Measurements from ENCODE around the gene PI4KB. TPM values are rescaled to one million over a fixed set of nuclear protein-coding genes. Genes with fewer than 3 reads are reported as not detected.
A peak's percentile ranks its signal among the peaks of the same experiment; 100 is the strongest.

Gene PI4KB
- total and polyA plus RNA-seq, 9 of the 15 experiments (the other 6 are each of a cell fraction or from before 2014, with no cell fraction given), result 3.1 to 65.4 (median 45.1) TPM

DNA sequence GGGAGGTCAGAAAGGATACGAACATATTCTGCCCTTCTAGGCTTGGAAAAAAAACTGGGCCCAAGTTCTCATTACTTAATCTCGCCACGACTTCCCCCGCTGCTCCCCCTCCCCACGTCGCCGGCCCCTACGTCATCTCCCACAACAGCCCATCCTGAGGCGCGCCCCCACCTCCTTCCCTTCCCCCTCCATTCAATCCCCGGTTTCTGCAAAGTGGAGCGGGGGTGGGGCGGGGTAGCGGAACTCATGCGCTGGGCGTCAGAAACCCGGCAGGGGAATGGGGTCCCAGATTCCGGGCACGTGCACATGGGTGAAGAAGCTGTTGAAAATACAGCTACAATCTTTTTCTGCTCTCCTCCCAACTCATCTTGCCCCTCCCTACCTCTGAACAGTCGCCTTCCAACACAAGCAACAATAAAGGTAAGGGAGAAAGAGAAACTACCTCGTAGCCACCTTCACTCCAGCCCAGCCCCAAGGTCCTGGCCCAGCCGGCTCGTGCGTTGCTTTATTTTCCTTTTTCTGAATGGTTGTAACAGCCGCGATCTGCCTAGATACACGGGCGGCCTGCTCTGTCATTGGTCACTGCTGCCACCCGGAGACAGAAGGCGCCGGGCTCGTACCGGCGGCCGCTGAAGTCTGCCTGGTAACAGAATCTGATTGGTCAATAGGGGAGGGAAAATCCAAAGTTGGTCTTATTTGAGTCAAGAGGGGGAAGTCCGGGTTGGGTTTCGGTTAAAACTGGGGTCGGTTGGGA lies 19.7 kb upstream of the PI4KB start, which contains the start of gene RFX5 (continued):
- no peak for TF ChIP-seq NR2C2 (CRISPR knock-in tag; IDR thresholded peaks at IDR 0.05)
- TF ChIP-seq NR2C2 (tag; IDR thresholded peaks at IDR 0.05), result peak; percentile 59; the same call in 1 of the 2 replicates
- TF ChIP-seq, protein P1, sequence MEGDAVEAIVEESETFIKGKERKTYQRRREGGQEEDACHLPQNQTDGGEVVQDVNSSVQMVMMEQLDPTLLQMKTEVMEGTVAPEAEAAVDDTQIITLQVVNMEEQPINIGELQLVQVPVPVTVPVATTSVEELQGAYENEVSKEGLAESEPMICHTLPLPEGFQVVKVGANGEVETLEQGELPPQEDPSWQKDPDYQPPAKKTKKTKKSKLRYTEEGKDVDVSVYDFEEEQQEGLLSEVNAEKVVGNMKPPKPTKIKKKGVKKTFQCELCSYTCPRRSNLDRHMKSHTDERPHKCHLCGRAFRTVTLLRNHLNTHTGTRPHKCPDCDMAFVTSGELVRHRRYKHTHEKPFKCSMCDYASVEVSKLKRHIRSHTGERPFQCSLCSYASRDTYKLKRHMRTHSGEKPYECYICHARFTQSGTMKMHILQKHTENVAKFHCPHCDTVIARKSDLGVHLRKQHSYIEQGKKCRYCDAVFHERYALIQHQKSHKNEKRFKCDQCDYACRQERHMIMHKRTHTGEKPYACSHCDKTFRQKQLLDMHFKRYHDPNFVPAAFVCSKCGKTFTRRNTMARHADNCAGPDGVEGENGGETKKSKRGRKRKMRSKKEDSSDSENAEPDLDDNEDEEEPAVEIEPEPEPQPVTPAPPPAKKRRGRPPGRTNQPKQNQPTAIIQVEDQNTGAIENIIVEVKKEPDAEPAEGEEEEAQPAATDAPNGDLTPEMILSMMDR (IDR thresholded peaks at IDR 0.05 in 2 of 3, conservative IDR thresholded peaks at IDR 0.05 in 1 of 3; ENCODE audit: insufficient read depth in 2 of 3, low read depth in 1 of 3, low read length in 3 of 3), result no peak
- no peak for TF ChIP-seq C11orf30 (IDR thresholded peaks at IDR 0.05; ENCODE audit: low read depth)
- TF ChIP-seq NFATC3 (IDR thresholded peaks at IDR 0.05), result no peak
- TF ChIP-seq, protein P2, sequence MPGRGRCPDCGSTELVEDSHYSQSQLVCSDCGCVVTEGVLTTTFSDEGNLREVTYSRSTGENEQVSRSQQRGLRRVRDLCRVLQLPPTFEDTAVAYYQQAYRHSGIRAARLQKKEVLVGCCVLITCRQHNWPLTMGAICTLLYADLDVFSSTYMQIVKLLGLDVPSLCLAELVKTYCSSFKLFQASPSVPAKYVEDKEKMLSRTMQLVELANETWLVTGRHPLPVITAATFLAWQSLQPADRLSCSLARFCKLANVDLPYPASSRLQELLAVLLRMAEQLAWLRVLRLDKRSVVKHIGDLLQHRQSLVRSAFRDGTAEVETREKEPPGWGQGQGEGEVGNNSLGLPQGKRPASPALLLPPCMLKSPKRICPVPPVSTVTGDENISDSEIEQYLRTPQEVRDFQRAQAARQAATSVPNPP (IDR thresholded peaks at IDR 0.05; ENCODE audit: borderline replicate concordance, insufficient read depth, insufficient read length), result no peak
- TF ChIP-seq KDM1A (IDR thresholded peaks at IDR 0.05), result peak in 1 of 2 experiments; percentile 54; a peak in 1 of 4 replicates
- no peak for TF ChIP-seq FIP1L1 (IDR thresholded peaks at IDR 0.05; ENCODE audit: low read depth, low read length, poor library complexity, severe bottlenecking)
- TF ChIP-seq, protein P3, sequence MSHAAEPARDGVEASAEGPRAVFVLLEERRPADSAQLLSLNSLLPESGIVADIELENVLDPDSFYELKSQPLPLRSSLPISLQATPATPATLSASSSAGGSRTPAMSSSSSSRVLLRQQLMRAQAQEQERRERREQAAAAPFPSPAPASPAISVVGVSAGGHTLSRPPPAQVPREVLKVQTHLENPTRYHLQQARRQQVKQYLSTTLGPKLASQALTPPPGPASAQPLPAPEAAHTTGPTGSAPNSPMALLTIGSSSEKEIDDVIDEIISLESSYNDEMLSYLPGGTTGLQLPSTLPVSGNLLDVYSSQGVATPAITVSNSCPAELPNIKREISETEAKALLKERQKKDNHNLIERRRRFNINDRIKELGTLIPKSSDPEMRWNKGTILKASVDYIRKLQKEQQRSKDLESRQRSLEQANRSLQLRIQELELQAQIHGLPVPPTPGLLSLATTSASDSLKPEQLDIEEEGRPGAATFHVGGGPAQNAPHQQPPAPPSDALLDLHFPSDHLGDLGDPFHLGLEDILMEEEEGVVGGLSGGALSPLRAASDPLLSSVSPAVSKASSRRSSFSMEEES (CRISPR knock-in tag; IDR thresholded peaks at IDR 0.05), result no peak
- TF ChIP-seq LEF1 (IDR thresholded peaks at IDR 0.05), result peak; percentile 89
- no peak for TF ChIP-seq NELFE (IDR thresholded peaks at IDR 0.05; ENCODE audit: insufficient read depth, insufficient read length)
- TF ChIP-seq PPARD (CRISPR knock-in tag; IDR thresholded peaks at IDR 0.05), result no peak
- peak; percentile 9; the same call in 1 of the 2 replicates for TF ChIP-seq TAL1 (IDR thresholded peaks at IDR 0.05)
- no peak for TF ChIP-seq HSF4 (CRISPR knock-in tag; IDR thresholded peaks at IDR 0.05; ENCODE audit: borderline replicate concordance)
- TF ChIP-seq HNRNPLL (IDR thresholded peaks at IDR 0.05; ENCODE audit: low read depth, low read length, poor library complexity, severe bottlenecking), result peak; percentile 58
- TF ChIP-seq EP400 (IDR thresholded peaks at IDR 0.05), result peak; percentile 94
- TF ChIP-seq, protein P4, sequence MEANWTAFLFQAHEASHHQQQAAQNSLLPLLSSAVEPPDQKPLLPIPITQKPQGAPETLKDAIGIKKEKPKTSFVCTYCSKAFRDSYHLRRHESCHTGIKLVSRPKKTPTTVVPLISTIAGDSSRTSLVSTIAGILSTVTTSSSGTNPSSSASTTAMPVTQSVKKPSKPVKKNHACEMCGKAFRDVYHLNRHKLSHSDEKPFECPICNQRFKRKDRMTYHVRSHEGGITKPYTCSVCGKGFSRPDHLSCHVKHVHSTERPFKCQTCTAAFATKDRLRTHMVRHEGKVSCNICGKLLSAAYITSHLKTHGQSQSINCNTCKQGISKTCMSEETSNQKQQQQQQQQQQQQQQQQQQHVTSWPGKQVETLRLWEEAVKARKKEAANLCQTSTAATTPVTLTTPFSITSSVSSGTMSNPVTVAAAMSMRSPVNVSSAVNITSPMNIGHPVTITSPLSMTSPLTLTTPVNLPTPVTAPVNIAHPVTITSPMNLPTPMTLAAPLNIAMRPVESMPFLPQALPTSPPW (CRISPR knock-in tag; IDR thresholded peaks at IDR 0.05), result peak; percentile 98
- TF ChIP-seq TOE1 (IDR thresholded peaks at IDR 0.05; ENCODE audit: borderline replicate concordance), result peak; percentile 61
- TF ChIP-seq TOE1 (CRISPR knock-in tag; IDR thresholded peaks at IDR 0.05; ENCODE audit: borderline replicate concordance, low read depth), result no peak
